GM19043 (cell line): Measurements from ENCODE around the gene KRT5.
"Not testable (repeated sequence)": the region's sequence is repeated elsewhere in the genome, so short reads cannot be mapped to it uniquely, and the experiment has no call there.

ENCODE experiments used
- ATAC-seq: cut with Tn5 transposase; IDR thresholded peaks from one replicate; pipeline ENCODE4 v1.9.1; 2021; ENCODE audit warnings: low read depth; ENCODE audit not compliant: unreplicated experiment

Gene KRT5

DNA sequence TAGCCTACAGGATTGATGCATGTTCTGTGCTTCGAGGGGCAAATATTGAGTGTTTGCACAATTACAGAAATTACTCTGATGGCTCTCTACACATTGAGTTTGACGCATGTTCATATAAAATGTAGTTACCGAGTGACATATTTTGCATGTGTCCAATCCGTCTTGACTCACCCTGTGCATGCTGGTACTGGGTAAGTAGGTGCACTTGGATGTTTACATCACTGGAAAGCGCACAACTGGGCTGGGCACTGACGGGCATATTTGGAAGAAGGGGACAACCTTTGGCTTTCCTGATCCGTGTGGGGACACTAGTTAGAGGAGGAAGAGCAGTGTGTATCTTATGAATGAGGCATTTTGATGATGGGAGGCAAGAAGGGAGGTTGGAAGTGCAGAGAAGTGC, 22.2 kb downstream of the KRT5 start:
- no peak for ATAC-seq

- no peak for ATAC-seq
Measured at GRCh38 chr12:52496590-52497071, 23.6 kb downstream of the KRT5 start.

- no peak for ATAC-seq
Measured at GRCh38 chr12:52496054-52496453, 24.1 kb downstream of the KRT5 start.

DNA sequence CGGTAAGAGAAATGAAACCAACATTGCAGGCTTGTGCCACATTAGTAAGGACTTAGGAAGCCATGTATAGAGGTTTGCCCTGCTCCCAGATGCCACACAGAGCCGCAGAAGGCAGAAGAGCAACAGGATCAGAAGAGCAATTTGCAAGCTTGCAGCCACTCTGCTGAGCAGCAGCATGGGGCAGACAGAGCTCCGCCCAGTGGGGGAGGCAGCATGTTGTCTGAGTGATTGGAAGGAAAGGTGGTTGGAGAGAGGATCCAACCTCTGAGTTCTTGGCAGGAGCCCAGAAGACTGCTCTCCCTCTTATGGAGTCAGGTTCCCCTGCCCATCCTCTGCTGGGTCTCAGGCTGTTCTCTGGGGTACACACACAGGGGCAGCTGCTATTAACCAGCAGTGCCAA, 24.8 kb downstream of the KRT5 start:
- ATAC-seq = no peak

GRCh38 chr12:52494518-52494917, 25.7 kb downstream of the KRT5 start:
- ATAC-seq = no peak

GRCh38 chr12:52494100-52494499, 26.1 kb downstream of the KRT5 start:
- ATAC-seq = no peak

- no peak for ATAC-seq
Measured at GRCh38 chr12:52493172-52493571, 27.0 kb downstream of the KRT5 start, which contains the start of gene KRT6A. Gene KRT6A, minus strand, starts transcription at chr12:52493257. Its CDS starts 69 bp downstream, at chr12:52493188.

GRCh38 chr12:52492405-52492804, 27.8 kb downstream of the KRT5 start:
- not testable (repeated sequence) for ATAC-seq

- ATAC-seq = not testable (repeated sequence)
Measured at GRCh38 chr12:52491495-52491894, 28.7 kb downstream of the KRT5 start.

GRCh38 chr12:52488736-52489135, 31.5 kb downstream of the KRT5 start:
- no peak for ATAC-seq

GRCh38 chr12:52487744-52488443, 32.3 kb downstream of the KRT5 start:
- ATAC-seq = not testable (repeated sequence)

- ATAC-seq = no peak
Measured at GRCh38 chr12:52487211-52487610, 33.0 kb downstream of the KRT5 start.

DNA sequence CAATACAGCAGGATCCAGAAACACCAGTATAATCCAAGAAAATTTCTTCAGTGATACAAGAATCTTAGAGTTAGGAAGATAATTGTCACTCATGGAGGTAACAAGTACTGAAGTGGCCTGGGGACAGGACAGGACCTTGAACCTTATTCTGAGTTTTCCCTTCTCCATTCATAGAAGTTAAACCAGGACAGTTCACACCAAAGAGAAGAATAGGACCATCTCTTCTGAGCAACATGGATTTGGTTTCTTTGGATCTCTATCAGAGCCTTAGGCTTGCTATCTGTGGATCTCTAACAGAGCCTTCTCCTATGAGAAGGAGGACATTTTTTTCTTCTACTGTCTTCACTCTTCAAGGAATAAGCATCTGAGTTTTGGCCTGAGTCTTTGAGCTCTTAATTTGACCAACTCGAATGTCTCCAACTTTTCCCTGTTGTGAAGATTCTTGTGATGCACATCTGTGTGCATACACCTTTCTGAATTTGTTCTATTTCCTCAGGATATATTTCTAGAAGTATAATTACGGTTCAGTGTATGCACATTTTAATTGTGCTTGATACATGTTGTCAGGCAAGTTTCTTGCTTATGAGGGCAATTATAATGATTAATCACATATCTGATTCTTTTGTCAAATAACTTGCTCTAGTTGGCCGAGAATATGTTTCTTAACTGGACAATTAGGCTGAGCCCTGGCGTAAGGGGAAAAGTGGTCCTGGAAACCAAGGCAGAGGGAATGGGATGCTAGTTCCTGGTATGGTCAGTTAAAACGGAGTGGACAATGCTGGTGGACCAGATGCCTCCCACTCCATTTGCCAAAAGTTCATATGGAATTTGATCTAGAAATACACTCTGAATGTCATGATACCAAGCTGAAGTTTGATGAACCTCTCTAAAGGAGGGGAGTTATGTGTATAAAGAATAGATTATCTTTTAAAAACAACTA, 33.8 kb downstream of the KRT5 start:
- ATAC-seq = no peak

GRCh38 chr12:52480073-52480472, 40.1 kb downstream of the KRT5 start:
- no peak for ATAC-seq

- ATAC-seq = no peak
Measured at GRCh38 chr12:52477651-52478050, 42.5 kb downstream of the KRT5 start.

DNA sequence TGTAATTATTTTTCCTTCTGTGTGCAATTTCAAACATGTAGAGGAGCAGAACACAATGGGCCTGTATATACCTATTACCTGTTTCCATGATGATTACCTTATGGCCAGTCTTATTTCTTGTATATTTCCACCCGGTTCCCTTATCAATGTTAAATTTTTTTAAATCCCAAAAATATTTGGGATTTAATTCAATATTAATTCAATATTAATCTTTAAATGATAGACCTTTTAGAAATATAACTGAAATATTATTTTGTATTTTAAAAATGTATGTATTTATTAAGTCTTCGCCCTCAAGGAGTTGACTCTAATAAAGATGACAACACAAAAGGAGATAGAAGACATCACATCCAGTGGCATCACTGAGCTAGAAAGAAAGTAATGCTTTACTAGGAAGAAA, 46.0 kb downstream of the KRT5 start:
- ATAC-seq = no peak

GRCh38 chr12:52473768-52474167, 46.4 kb downstream of the KRT5 start, which contains the start of gene KRT6C:
Gene KRT6C, minus strand, starts transcription at chr12:52473805. Its CDS starts 68 bp downstream, at chr12:52473737.
- no peak for ATAC-seq

DNA sequence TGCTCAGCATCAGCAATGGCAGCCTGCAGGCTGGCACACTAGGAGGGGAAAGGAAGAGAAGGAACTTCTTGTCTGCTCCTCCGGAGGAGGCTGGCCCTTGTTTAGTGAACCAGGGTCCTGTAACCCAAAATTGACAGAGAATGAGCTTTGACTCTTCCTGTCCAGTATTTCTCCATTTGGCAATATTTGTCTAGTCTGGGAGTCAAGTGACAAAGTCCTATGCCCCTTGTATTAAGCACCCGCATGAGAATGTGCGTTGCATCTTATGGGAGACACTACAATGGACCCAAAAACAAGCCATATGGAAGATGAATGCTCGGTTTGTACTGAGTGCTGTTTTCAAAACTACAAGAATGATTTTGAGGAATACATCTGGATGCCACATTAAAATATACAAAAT, 50.3 kb downstream of the KRT5 start:
- ATAC-seq = no peak

- no peak for ATAC-seq
Measured at GRCh38 chr12:52464897-52465296, 55.3 kb downstream of the KRT5 start.
